Measurements from ENCODE around the gene PDGFA.
"Not testable (repeated sequence)": the region's sequence is repeated elsewhere in the genome, so short reads cannot be mapped to it uniquely, and the experiment has no call there.

Gene PDGFA

DNA sequence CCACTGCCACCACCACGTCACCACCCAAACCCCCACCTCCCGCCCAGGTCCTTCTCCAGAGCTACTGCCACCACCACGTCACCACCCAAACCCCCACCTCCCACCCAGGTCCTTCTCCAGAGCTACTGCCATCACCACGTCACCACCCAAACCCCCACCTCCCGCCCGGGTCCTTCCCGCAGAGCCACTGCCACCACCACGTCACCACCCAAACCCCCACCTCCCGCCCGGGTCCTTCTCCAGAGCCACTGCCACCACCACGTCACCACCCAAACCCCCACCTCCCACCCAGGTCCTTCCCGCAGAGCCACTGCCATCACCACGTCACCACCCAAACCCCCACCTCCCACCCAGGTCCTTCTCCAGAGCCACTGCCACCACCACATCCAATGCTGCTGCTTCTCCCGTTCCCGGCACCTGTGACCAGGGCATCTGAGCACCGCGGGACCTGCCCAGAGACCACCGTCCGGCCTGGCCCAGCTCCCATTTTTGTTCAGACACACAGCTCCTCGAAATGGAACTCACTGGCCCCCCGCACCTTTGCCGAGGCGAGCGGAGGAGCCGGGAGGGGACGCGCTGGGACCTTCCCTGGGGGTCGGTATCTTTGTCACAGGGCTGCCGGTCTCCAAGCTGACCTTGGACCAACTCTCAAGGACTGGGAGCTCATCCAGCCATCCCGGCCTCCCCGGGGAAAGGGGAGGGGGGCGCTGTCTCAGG is 32.7 kb upstream of the PDGFA start:
- DNase-seq (ENCODE audit: low read depth, low spot score) = not testable (repeated sequence)

DNA sequence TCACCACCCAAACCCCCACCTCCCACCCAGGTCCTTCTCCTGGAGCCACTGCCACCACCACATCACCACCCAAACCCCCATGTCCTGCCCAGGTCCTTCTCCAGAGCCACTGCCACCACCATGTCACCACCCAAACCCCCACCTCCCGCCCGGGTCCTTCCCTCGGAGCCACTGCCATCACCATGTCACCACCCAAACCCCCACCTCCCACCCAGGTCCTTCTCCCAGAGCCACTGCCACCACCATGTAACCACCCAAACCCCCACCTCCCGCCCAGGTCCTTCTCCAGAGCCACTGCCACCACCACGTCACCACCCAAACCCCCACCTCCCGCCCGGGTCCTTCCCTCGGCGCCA is 31.9 kb upstream of the PDGFA start:
- DNase-seq (ENCODE audit: low read depth, low spot score) = not testable (repeated sequence)

DNA sequence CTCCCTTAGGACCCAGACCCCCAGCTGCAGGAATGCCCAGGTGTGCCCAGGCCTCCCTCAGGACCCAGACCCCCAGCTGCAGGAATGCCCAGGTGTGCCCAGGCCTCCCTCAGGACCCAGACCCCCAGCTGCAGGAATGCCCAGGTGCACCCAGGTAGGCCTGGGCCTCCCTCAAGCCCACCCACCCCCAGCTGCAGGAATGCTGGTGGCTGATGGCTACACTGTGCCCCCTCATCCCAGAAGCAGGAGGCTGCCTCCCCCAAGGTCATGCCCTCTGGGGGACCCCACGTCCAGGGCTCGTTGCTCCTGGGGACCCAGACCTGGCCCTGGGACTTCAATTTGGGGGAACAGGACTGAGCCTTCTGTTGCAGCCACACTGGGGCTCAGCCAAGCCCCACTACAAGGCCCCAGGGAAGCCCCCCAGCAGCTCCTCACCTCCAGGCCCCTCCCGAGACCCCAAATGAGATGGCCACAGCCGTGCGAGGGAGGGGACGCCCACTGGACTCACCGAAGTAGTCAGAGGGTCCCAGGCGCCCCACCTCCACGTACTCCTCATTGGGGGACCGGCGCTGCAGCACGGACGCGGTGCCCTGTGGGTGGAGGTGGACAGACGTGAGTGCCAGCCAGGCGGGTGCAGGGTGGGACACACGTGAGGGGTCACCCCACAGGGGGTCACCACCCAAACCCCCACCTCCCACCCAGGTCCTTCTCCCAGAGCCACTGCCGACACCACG is 31.4 kb upstream of the PDGFA start:
- no peak for DNase-seq (ENCODE audit: low read depth, low spot score)

DNA sequence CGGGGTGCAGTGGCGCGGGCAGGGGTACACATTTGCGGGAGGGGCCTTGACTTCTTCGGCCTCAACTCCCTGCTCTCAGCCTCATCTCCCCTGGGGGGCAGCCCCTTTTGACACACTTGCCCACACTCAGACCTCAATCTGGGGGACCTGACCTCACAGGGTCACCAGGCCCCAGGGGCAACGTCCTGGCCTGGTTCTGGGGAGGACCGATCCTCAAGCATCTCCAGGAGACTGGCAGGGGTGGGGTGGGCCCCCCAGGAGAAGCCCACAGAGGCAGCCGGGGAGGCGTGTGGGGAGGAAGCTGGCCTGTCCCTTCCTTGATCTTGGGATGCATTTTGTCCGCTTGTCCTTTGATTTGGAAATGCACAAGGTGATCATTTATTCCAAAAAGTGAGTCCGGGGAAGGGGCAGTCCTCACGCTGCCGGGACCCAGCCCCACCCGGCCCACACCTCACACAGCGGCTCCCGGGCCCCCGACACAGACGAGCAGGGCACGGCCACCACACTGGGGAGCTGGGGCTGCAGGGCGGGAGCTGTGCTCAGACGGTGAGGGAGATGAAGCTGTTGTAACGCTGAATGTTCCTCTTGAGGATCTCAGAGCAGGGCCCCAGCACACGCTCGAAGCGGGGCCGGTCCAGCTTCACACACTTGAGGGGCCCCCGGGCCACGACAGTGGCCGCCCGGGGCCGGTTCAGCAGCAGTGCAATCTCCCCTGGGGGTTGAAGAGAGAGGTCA is 30.4 kb upstream of the PDGFA start:
- DNase-seq (ENCODE audit: low read depth, low spot score) = no peak

DNA sequence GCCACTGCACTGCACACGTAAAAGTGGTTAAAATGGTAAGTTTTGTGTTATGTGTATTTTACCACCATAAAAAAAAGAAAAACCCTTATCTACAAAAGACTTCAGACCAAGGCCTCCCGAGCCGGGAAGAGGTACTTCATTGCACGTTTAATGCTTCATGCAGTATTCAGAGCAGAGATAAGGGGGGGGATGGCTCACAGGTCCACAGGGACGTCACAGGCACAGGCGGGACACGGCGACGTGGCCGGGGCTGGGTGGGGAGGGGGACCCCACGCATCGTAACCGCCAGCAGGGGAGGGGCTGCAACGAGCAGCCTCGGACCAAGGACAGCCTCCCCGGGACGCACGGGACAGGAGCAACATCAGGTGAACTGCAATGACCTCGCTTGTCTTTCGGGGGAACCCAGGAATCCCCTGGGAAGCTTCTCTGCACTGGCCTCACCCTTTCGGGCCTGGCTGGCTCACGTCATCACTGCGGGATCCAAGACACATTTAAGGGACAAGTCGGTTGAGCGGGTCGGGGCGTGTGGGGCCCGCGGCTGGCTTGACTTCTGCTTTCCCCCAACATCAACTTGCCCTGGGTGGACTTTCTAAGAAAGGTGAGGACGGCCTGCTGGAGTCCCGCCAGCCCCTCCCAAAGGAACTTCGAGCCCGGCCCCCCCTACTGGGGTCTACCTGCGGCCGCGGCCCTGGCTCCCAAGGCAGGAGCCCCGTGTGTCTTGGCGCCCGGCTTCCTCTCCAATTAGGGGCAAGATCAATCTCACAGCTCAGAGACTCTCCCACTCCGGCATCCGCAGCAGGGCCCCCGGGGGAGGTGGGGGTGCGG is 29.6 kb upstream of the PDGFA start:
- DNase-seq (ENCODE audit: low read depth, low spot score) = no peak

DNA sequence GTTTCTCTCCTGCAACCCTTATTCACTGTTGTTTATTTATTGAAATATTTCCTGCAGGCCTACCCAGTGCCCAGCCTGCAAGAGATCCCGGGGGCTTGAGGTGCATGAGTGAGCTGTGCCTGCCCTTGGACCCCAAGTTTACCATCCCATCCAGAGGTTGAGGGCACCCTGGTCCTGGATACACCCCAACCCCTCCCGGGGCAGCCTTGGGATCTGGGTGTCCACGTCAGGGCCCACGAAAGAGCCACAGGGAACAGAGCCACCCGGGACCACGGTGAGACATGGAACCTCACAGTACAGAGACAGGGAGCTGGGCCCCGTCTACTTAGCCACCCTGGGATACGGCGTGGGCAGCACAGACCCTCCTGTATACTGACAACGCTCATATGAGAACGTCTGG is 28.8 kb upstream of the PDGFA start:
- DNase-seq (ENCODE audit: low read depth, low spot score) = no peak

DNA sequence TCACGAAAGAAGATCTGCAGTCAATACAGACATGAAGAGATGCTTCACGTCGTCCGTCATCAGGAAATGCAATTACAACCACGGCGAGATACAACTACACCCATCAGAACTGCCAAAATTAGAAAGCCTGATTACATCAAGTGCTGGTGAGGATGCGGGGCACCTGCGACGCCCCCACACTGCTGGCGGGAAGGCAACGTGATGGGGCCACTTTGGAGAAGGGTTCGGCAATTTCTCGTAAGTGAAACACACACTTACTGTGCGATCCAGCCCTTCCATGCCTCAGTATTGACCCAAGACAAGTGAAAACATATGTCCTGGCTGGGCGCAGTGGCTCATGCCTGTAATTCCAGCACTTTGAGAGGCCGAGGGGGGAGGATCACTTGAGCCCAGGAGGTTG is 25.8 kb upstream of the PDGFA start:
- DNase-seq (ENCODE audit: low read depth, low spot score) = no peak

DNA sequence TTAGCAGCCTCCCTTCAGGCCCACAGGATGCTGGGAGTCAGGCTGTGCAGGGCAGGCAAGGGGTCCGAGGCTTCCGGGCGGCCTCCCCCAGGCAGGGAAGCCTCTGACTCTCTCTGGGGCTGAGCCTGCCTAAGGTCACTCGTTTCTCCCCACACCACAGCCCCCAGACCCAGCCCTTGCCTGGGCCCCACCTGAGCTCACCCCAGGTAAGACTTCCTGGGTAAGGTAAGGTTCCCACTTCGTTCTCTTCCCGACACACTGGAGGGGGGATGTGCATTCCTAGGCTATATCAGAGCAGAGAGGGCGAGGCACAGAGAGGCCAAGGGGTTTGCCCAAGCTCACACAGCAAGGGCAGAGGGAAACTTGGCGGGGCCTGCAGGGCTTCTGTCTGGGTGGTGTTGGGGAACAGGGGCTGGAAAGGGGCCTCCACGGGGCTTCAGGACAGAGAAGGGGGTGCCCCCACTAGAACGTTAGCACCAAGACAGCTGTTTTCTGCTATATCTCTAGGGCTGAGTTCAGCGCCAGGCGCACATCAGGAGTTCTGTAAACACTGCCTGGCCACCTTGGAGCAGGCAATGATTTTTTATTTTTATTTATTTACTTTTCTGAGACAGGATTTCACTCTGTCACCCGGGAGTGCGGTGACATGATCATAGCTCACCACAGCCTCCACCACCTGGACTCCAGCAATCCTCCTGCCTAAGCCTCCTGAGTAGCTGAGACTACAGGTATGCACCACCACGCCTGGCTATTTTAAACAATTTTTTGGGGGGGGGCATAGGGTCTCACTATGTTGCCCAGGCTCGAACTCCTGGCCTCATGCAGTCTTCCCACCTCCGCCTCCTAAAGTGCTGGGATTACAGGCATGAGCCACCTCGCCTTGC is 24.9 kb upstream of the PDGFA start:
- DNase-seq (ENCODE audit: low read depth, low spot score) = no peak

DNA sequence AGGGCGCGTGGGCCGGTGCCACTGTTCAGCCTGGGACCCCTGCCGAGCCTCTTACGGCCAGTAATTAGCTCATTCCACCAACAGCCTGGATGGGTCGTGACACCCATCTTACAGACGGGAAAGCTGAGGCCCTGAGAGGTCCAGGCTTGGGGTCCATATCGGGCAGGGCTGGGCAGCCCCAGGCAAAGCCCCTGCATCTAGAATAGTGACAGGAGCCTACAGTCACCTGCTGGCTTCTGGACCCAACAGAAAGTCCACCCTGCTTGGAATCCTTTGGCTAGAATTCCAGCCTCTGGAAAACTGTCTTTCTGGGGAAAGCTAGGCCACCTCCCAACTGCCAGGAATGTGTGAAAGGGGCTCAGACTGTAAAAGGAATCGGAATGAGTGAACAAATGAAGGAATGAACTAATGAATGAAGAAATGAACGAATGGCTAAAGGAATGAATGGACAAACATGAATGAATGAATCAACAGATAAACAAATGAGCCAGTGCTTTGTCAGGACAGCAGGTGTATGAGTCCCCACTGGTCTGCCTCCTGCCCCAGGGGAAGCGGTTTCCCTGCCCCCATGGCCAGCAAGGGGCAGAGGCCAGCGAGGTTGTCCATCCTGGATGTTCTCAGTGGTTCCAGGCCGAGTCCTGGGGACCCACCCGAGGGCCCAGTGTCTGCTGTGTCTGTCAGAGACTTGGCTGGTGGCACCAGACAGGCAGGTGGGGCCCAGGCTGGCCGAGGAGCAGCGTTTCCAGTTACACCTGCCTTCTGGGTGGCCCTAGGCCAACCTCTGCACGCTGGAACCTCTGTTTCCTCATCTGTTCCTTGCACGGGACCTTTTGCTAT is 24.1 kb upstream of the PDGFA start:
- no peak for DNase-seq (ENCODE audit: low read depth, low spot score)

DNA sequence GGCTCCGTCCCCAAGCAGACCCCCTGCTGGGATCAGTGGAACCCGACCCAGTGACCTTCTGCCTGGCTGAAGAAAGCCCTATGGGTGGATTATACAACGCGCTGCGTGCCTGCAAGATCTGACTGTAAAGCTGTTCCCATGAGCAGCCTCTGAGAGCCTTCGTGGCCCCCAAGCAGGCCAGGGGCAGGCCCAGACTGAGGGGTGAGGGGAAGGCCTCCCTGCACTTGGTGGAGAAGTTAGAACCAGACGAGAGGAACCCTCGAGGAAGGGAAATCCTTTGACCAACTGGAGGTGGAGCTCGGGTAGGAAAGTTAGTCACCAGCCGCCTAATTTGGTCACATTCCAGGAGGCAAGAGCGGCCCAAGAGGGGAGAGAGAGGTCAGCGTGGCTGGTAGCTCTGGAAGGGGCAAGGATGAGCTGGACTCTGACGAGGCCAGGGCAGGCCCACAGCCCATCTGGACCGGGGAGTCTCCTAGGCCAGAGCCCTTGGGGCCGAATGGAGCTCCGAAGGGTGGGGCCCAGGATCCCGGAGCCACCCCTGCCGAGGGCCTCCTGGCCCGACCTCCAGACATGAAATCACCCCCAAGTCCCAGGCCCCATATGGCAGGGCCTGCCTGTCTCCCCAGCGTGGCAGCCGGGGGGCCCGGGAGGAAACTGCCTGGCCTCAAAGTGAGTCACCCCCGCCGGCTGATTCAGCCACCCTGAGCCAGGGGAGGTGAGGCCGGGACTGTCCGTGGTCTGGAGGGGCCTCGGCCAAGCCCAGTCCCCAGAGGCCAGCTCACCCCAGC is 23.3 kb upstream of the PDGFA start:
- DNase-seq (ENCODE audit: low read depth, low spot score) = no peak

DNA sequence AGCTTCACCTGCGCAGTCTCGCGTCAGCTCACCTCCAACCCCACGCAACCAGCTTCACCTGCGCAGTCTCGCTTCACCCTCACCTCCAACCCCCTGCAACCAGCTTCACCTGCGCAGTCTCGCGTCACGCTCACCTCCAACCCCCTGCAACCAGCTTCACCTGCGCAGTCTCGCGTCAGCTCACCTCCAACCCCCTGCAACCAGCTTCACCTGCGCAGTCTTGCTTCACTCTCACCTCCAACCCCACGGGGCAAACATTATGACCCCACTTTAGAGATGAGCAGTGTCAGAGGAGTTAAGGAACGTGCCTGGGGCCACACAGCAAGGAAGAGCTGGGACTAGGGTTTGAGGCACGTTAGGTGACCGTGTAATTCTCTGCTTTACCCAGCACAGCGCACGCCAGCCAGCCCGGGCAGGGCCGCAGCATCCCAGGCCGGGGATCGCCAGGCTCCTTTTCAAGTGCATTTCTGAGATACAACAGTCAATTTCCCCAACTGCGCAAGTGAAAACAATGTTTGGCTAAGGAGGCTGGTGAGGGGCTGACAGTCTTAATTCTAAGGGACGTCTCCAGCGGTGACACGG is 22.6 kb upstream of the PDGFA start:
- no peak for DNase-seq (ENCODE audit: low read depth, low spot score)

DNA sequence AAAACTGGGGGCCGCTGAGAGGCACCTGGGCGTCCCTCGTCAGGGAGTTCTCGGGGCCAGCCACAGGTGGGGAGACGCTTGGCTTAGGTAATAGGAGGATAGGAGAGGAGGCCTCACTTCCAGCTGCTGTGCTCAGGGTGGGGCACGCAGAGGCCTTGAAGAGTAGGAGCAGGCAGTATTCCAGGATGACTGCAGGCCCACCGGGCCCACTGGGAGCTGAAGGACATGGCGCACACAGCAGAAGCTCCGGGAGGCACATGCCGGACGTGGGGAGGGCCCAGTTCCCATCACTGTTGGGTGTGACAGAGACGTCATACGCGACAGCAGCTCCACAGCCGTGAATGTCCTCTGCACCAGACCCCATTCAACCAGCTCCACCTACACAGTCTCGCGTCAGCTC is 22.0 kb upstream of the PDGFA start:
- no peak for DNase-seq (ENCODE audit: low read depth, low spot score)

DNA sequence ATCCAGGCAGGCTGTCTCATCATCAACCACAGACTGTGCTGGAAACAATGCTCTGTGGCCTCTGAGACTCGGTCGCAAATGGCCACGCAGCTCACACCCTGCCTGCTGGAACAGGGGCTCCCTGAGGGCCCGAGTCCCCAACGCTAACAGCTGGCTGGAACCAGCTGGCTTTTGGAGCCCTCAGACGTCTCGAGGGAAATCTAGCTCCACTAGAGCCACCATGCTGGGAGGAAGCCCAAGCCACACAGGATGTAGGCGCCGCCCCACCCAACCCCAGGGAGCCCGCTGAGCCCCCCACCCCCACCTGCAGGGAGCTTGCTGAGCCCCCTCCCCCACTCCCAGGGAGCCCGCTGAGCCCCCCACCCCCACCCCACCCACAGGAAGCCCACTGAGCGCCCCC is 21.4 kb upstream of the PDGFA start:
- DNase-seq (ENCODE audit: low read depth, low spot score) = no peak

DNA sequence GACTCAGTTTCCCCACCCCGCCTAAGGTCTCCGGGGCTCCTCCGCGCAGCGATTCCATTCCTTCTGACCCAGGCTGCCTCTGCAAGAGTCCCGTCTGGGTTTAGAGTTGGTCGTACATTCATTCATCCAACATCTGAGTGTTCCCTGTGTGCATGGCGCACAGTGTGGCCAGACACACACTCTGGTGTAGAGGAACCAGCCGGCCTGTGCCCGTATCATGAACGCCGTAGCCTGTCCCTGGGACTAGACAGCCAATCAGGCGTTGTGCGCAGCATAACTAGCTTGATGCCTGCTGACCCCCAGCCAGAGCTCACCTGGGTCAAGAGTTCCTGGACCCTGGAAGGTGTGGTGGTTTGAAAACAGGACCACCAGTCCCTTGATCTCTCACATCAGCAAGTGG is 20.9 kb upstream of the PDGFA start:
- DNase-seq (ENCODE audit: low read depth, low spot score) = no peak

DNA sequence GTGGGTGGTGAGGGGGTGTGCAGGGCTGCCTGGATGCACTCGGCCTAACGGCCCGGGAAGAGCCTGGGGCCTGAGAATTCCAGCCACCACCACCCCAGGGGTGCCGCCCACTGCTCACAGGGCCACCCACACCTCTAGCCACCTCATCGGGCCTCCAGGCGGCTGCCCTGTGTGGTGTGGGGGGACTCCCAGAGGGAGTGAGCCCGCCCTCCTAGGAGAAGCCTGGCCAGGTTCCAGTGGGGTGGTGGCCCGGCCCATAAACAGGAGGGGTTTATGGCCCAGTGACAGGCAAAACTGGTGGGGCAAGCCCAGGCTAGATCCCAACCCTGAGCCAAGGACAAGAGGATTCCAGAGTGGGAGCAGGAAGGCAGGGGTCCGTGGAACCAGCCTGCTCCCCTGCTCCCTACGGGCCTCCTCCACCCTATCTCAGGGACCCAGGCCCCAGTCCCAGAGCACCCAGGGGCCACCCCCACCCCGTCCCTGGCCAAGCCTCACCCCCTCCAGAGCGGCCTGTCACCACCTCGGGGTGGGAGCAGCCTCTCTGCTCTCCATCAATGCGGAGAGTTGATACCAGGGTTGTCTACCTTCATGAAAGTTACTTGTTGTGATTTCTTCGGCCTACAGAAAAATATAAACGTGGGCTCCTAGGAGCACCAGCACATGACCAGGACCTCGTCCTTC is 20.2 kb upstream of the PDGFA start:
- DNase-seq (ENCODE audit: low read depth, low spot score) = no peak

DNA sequence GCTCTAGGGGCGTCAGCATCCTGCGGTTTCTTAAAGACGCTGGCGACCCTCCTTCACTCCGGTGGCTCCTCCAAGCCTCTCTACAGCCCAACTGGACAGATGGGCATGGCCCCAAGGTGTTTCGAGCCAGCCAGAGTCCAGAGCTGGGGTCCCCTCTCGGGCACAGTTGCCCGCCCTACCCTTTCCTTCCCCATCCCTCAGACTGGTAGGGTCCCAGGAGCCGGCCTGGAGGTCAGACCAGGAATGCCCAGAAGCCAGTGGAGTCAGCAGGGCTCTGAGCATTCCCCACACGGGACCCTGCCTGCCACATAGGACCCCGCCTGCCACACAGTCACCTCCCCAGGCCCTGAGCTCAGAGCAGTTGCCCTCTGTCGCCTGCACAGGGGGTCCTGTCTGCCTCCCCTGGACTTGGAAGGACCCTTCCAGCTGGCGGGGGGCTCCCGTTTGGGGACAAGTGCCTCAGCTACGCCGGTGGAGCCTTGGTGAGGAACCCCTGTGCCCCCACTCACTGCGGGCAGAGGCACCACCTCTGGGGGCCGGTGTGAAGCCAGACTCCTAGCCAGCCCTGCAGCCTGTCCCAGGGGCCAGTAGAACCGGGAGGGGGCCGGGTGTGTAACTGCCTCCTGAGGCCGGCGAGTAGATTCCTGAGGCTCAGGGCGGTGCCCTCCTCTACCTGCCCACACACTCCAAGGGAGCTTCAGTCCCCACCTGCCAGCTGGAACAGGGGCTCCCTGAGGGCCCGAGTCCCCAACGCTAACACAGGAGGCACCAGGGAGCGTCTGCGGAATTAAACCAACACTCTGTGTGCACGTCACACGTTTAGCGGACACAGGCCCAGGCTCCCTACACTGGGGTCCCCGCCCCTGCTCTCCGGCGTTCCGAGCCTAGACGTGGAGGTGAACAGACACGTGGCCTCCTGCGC is 19.4 kb upstream of the PDGFA start:
- DNase-seq (ENCODE audit: low read depth, low spot score) = no peak

All from smooth muscle cell of the brain vasculature (primary cell).